Parathyroid adenoma (tissue), 2 donors: Measurements from ENCODE around the gene C1QL2.

Source experiments
- H2AFZ ChIP-seq: fragments of 300-600 bp; sonication (generic); one replicate; pipeline ENCODE4 v1.7.0; 2017; ENCODE audit warnings: antibody characterized with exemption, mild to moderate bottlenecking
- H3K27ac ChIP-seq: fragments of 300-600 bp; sonication (generic); one replicate; pipeline ENCODE4 v1.7.0; 2017
- H3K27me3 ChIP-seq: fragments of 300-600 bp; sonication (generic); one replicate; pipeline ENCODE4 v1.7.0; 2017; ENCODE audit warnings: low read length; ENCODE audit not compliant: control insufficient read depth, insufficient read depth
- H3K36me3 ChIP-seq: fragments of 300-600 bp; sonication (generic); one replicate; pipeline ENCODE4 v1.7.0; 2017; ENCODE audit warnings: low read length; ENCODE audit not compliant: control insufficient read depth, insufficient read depth
- H3K4me1 ChIP-seq: fragments of 300-600 bp; sonication (generic); one replicate; pipeline ENCODE4 v1.7.0; 2017; ENCODE audit warnings: control low read depth
- H3K4me2 ChIP-seq: fragments of 300-600 bp; sonication (generic); one replicate; pipeline ENCODE4 v1.7.0; 2017; ENCODE audit warnings: low read length
- H3K4me3 ChIP-seq: fragments of 300-600 bp; sonication (generic); one replicate; pipeline ENCODE4 v1.7.0; 2017; ENCODE audit warnings: low read depth, low read length
- H3K79me2 ChIP-seq: fragments of 300-600 bp; sonication (generic); one replicate; pipeline ENCODE4 v1.7.0; 2017; ENCODE audit warnings: control low read depth
- H3K9ac ChIP-seq: fragments of 300-600 bp; sonication (generic); one replicate; pipeline ENCODE4 v1.7.0; 2017; ENCODE audit warnings: mild to moderate bottlenecking
- H3K9me3 ChIP-seq: fragments of 300-600 bp; sonication (generic); one replicate; pipeline ENCODE4 v1.7.0; 2017; ENCODE audit warnings: low read length; ENCODE audit not compliant: control insufficient read depth
- TF ChIP-seq, protein P1 (sequence below): fragments of 300-600 bp; sonication (generic); IDR thresholded peaks from one replicate; pipeline ENCODE4 v1.7.0; 2017; ENCODE audit warnings: antibody characterized with exemption, mild to moderate bottlenecking
- donor health status: primary hyperparathyroidism.

C1QL2 gene

DNA sequence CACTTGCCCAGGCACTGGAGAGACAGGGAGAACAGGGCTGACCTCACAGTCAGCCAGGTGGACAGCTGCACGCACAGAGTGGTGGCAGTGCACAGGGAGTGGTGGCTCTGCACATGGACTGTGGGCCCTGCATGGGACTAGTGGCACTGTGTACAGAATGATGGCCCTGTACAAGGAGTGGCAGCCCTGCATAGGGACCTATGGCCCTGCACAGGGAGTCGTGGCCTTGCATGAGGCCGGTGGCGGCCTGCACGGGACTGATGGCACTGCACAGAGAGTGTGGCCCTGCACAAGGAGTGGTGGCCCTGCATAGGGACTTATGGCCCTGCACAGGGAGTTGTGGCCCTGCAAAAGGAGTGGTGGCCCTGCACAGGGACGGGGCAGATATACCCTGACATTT is 46.0 kb upstream of the C1QL2 start:
- H3K36me3 ChIP-seq: no peaks in the 10 kb centered on the region
- TF ChIP-seq, protein P1, sequence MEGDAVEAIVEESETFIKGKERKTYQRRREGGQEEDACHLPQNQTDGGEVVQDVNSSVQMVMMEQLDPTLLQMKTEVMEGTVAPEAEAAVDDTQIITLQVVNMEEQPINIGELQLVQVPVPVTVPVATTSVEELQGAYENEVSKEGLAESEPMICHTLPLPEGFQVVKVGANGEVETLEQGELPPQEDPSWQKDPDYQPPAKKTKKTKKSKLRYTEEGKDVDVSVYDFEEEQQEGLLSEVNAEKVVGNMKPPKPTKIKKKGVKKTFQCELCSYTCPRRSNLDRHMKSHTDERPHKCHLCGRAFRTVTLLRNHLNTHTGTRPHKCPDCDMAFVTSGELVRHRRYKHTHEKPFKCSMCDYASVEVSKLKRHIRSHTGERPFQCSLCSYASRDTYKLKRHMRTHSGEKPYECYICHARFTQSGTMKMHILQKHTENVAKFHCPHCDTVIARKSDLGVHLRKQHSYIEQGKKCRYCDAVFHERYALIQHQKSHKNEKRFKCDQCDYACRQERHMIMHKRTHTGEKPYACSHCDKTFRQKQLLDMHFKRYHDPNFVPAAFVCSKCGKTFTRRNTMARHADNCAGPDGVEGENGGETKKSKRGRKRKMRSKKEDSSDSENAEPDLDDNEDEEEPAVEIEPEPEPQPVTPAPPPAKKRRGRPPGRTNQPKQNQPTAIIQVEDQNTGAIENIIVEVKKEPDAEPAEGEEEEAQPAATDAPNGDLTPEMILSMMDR: no peak
- no peak overlapping the region for H3K4me3 ChIP-seq
- no peaks in the 10 kb centered on the region for H3K79me2 ChIP-seq
- H3K27me3 ChIP-seq: no peaks in the 10 kb centered on the region
- H3K4me1 ChIP-seq: no peaks in the 10 kb centered on the region
- H3K27ac ChIP-seq: no peak overlapping the region
- H3K9ac ChIP-seq: no peak overlapping the region
- no peak overlapping the region for H3K4me2 ChIP-seq
- no peaks in the 10 kb centered on the region for H3K9me3 ChIP-seq
- no peak overlapping the region for H2AFZ ChIP-seq

DNA sequence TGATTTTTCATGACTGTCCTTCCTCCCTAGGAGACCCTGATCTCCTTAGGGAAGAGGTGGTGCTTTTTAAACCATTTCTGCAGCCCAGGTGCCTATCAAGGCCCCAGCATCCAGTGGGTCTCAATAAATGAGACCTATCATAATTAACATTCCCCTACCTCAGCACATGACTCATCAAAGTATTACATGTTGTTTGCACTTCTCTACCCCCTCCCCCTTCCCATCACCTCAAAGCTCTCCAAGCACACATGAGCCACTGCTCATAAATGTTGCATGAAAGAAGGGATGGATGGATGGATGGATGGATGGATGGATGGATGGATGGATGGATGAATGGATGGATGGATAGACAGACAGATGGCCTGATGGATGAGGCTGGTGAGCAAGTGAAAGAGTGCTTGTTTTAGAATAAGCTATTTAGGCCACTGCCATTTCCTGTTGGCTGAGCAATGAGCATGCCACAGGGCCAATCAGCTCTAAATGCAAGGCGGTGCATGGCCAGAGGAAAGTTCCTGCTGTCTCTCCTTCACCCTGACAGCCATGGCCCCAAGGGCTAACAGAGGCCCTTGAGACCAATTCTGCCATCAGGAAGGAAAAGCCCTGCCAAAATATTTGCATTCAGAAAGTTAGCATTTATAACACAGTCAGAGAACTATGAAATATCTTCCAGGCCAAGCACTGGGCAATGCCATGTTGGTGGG is 44.2 kb upstream of the C1QL2 start:
- H3K4me2 ChIP-seq: no peak overlapping the region
- no peaks in the 10 kb centered on the region for H3K9me3 ChIP-seq
- H2AFZ ChIP-seq: no peak overlapping the region
- TF ChIP-seq, protein P1: no peak
- no peak overlapping the region for H3K4me3 ChIP-seq
- no peaks in the 10 kb centered on the region for H3K27me3 ChIP-seq
- H3K36me3 ChIP-seq: no peaks in the 10 kb centered on the region
- no peak overlapping the region for H3K27ac ChIP-seq
- no peak overlapping the region for H3K9ac ChIP-seq
- no peaks in the 10 kb centered on the region for H3K4me1 ChIP-seq
- no peaks in the 10 kb centered on the region for H3K79me2 ChIP-seq

- no peaks in the 10 kb centered on the region for H3K9me3 ChIP-seq
- no peaks in the 10 kb centered on the region for H3K27me3 ChIP-seq
- no peaks in the 10 kb centered on the region for H3K79me2 ChIP-seq
- H2AFZ ChIP-seq: no peak overlapping the region
- H3K9ac ChIP-seq: no peak overlapping the region
- no peaks in the 10 kb centered on the region for H3K4me1 ChIP-seq
- no peak overlapping the region for H3K27ac ChIP-seq
- no peak overlapping the region for H3K4me3 ChIP-seq
- H3K36me3 ChIP-seq: no peaks in the 10 kb centered on the region
- no peak overlapping the region for H3K4me2 ChIP-seq
- TF ChIP-seq, protein P1: no peak
Measured at GRCh38 chr2:119201815-119202214, 43.3 kb upstream of the C1QL2 start.

DNA sequence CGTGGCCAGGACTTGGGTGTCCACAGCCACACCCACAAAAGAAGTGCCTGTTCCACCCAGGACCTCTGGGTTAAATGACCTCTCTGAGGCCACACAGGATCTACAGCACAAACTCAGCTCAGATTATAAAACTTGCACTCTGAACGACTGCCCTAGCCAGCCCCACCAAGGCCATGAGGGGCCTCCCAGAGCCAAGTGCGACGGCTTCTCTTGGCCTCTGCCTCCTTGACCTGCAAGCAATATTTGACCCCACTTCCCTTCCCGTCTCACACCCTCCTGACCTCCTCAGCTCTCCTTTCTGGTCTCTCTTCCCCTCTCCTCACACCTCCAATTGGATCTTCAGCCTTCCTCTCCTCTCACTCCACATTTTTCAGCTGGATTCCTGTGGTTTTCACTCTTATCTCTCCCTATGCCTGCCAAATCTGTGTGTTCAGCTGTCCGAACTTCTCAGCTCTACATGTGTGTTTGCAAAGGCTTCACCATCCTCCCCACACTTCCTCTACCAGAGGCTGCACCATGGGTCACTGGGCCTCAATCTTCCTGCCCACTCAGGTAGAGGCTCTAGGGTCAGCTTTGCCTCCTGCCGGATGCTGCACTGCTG is 39.8 kb upstream of the C1QL2 start:
- Histone ChIP-seq H3K9ac (no peak overlapping the region), H3K4me2 (no peak overlapping the region), H3K27ac (no peak overlapping the region), H3K79me2 (no peaks in the 10 kb centered on the region), H3K36me3 (no peaks in the 10 kb centered on the region), H3K27me3 (no peaks in the 10 kb centered on the region), H3K4me3 (no peak overlapping the region), H3K4me1 (no peaks in the 10 kb centered on the region), H2AFZ (no peak overlapping the region), H3K9me3 (no peaks in the 10 kb centered on the region)
- TF ChIP-seq, protein P1: no peak
